Upper lobe of left lung (tissue), 4 donors: ENCODE data around the gene PHEX.

Experiments
- CTCF ChIP-seq, 6 experiments: fragments of 450-650 bp in 4 of 6; fragments of 200-600 bp in 2 of 6; sonication (generic) in 2 of 6; IDR thresholded peaks; one replicate each; pipeline ENCODE4 v1.5.1; 2016 to 2019; ENCODE audit warnings: antibody characterized with exemption in 6 of 6
- EP300 ChIP-seq, 4 donors: sonication (generic); formaldehyde crosslinking; IDR thresholded peaks; one replicate each; pipeline ENCODE4 v1.5.1; 2017; ENCODE audit warnings: antibody characterized with exemption in 4 of 4, control low read depth in 2 of 4
- POLR2A ChIP-seq, 4 donors: fragments of 450-650 bp; IDR thresholded peaks; one replicate each; pipeline ENCODE4 v1.5.1; 2016 to 2017; ENCODE audit warnings: antibody characterized with exemption in 4 of 4, mild to moderate bottlenecking in 2 of 4

GRCh38 chrX:22139822-22140221 is 107.7 kb downstream of the PHEX start:
- TF ChIP-seq POLR2A (IDR thresholded peaks at IDR 0.05) = no peak
- TF ChIP-seq CTCF (IDR thresholded peaks at IDR 0.05) = no peak
- no peak for TF ChIP-seq EP300 (IDR thresholded peaks at IDR 0.05)
